IPS DF 6.9 (cell line): ENCODE measurements around the gene ZNF600.
"Not testable (repeated sequence)": the region's sequence is repeated elsewhere in the genome, so short reads cannot be mapped to it uniquely, and the experiment has no call there.

Experiments
- DNase-seq: peaks from one replicate; pipeline ENCODE4 v3.0.0-alpha.2; 2013; ENCODE audit warnings: low read depth, low spot score
- H3K27ac ChIP-seq: one replicate; pipeline ENCODE4 v1.5.1; 2013; ENCODE audit warnings: low read length, control low read depth
- H3K27me3 ChIP-seq: 2 replicates; pipeline ENCODE4 v1.6.1; 2013; ENCODE audit warnings: mild to moderate bottlenecking, low read length; ENCODE audit not compliant: control insufficient read depth, insufficient read depth
- H3K36me3 ChIP-seq: 2 replicates; pipeline ENCODE4 v1.6.1; 2013; ENCODE audit warnings: low read length; ENCODE audit not compliant: control insufficient read depth, insufficient read depth
- H3K4me1 ChIP-seq: 2 replicates; pipeline ENCODE4 v1.6.1; 2013; ENCODE audit warnings: low read length; ENCODE audit not compliant: control insufficient read depth, insufficient read depth
- H3K4me3 ChIP-seq: 2 replicates; pipeline ENCODE4 v1.5.1; 2013; ENCODE audit warnings: mild to moderate bottlenecking, low read length
- H3K9me3 ChIP-seq: 2 replicates; pipeline ENCODE4 v1.6.1; 2013; ENCODE audit warnings: low read length, inconsistent platforms; ENCODE audit not compliant: control insufficient read depth, insufficient read depth
- WGBS: extraction: QIAGEN DNeasy Blood & Tissue Kit; methylation state at CpG from one replicate; pipeline ENCODE4 v1.1.7; 2013; ENCODE audit warnings: mixed read lengths, missing lambda C conversion rate; ENCODE audit not compliant: insufficient read length, insufficient coverage; 5-methylcytosine and 5-hydroxymethylcytosine counted together

Gene ZNF600

DNA sequence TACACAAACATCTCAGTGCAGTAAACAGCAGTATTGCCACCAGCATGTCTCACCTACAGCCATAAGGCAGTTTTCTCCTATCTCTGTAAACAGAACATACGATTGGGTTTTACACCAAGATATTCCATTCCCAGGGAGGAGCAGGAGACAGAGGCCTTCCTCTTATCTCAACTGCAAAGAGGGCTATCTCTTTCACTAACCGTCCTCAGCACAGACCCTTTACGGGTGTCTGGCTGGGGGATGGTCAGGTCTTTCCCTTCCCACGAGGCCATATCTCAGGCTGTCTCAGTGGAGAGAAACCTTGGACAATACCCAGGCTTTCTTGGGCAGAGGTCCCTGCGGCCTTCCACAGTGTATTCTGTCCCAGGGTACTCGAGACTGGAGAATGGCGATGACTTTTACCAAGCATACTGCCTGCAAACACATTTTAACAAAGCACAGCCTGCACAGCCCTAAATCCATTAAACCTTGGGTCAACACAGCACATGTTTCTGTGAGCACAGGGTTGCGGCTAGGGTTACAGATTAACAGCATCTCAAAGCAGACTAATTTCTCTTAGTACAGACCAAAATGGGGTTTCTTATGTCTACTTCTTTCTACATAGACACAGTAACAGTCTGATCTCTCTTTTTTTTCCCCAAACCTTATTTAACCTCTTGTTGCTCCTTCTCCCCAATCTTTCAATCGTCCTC, 62.5 kb downstream of the ZNF600 start:
- DNase-seq, H3K4me3 ChIP-seq, H3K4me1 ChIP-seq, H3K36me3 ChIP-seq, H3K27ac ChIP-seq, H3K9me3 ChIP-seq, H3K27me3 ChIP-seq: not testable (repeated sequence)
- WGBS: 100% methylated on average over 1 of the region's 9 CpGs

GRCh38 chr19:52722062-52723003, 64.3 kb downstream of the ZNF600 start:
- Histone ChIP-seq H3K4me3 (no peak overlapping the region), H3K9me3 (no peaks in the 10 kb centered on the region), H3K27me3 (no peaks in the 10 kb centered on the region), H3K36me3 (peaks cover 5% of the 10 kb centered on the region; the same call in 1 of the 2 replicates), H3K4me1 (no peaks in the 10 kb centered on the region), H3K27ac (no peak overlapping the region)
- no peak for DNase-seq
- WGBS: no CpG with 5 or more reads among the region's 7 CpGs

DNA sequence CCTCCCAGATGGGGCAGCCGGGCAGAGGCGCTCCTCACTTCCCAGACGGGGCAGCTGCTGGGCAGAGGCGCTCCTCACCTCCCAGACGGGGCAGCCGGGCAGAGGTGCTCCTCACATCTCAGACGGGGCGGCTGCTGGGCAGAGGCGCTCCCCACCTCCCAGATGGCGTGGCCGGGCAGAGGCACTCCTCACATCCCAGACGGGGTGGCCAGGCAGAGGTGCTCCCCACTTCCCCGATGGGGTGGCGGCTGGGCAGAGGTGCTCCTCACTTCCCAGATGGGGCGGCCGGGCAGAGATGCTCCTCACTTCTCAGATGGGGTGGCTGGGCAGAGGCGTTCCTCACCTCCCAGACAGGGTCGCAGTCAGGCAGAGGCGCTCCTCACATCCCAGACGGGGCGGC, 66.0 kb downstream of the ZNF600 start:
- H3K27me3 ChIP-seq, H3K9me3 ChIP-seq, H3K4me1 ChIP-seq, H3K4me3 ChIP-seq, H3K36me3 ChIP-seq, DNase-seq, H3K27ac ChIP-seq: not testable (repeated sequence)
- no CpG with 5 or more reads among the region's 21 CpGs for WGBS

GRCh38 chr19:52716522-52716921, 70.1 kb downstream of the ZNF600 start:
- H3K27ac ChIP-seq: no peak overlapping the region
- no peaks in the 10 kb centered on the region for H3K9me3 ChIP-seq
- H3K4me1 ChIP-seq: peaks cover 4% of the 10 kb centered on the region
- DNase-seq: peak; percentile 55
- H3K4me3 ChIP-seq: no peak overlapping the region
- H3K27me3 ChIP-seq: peaks cover 2% of the 10 kb centered on the region; the same call in 1 of the 2 replicates
- peaks cover 5% of the 10 kb centered on the region; the same call in 1 of the 2 replicates for H3K36me3 ChIP-seq
- no CpG with 5 or more reads among the region's 1 CpG for WGBS

DNA sequence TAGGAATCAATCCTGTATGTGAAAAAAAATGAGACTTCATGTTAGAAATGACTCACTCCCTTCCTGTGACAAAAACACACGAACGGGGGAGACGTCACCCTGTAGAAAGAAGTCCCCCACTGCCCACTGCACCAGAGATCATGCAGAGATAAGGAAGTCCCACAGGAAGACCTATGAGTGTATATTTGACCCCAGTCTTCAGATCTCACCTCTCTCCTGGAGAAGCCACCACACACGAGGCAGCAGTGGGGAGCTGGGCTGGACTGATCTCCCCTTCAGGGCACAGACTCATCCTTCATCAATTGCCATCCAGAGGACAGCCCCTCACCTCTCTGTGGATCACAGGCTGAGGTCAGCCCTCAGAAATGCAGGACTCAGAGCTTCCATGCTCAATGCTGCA, 70.7 kb downstream of the ZNF600 start:
- H3K27me3 ChIP-seq, H3K9me3 ChIP-seq, H3K4me3 ChIP-seq, H3K27ac ChIP-seq, DNase-seq, H3K36me3 ChIP-seq, H3K4me1 ChIP-seq: not testable (repeated sequence)
- no CpG with 5 or more reads among the region's 4 CpGs for WGBS

- DNase-seq, H3K4me3 ChIP-seq, H3K36me3 ChIP-seq, H3K4me1 ChIP-seq, H3K9me3 ChIP-seq, H3K27me3 ChIP-seq, H3K27ac ChIP-seq: not testable (repeated sequence)
- no CpG with 5 or more reads among the region's 5 CpGs for WGBS
Measured at GRCh38 chr19:52715330-52715729, 71.3 kb downstream of the ZNF600 start.
